Activated CD4-positive, alpha-beta T cell treated with anti-CD3 and anti-CD28 coated beads for 4 hours (primary cell): ENCODE results near the gene ZNF516.

Experiments used
- DNase-seq, 2 donors: peaks; one replicate each; pipeline ENCODE4 v3.0.0-alpha.2; 2020

ZNF516 gene

GRCh38 chr18:76434452-76434851, 60.6 kb downstream of the ZNF516 start:
- no peak for DNase-seq

- DNase-seq: no peak
Observed at GRCh38 chr18:76433788-76434187, 61.3 kb downstream of the ZNF516 start.

- DNase-seq: no peak
Observed at GRCh38 chr18:76432970-76433767, 61.9 kb downstream of the ZNF516 start.

- no peak for DNase-seq
Observed at GRCh38 chr18:76432274-76432755, 62.7 kb downstream of the ZNF516 start.

GRCh38 chr18:76431437-76432273, 63.4 kb downstream of the ZNF516 start:
- DNase-seq: no peak

GRCh38 chr18:76430636-76431035, 64.4 kb downstream of the ZNF516 start:
- no peak for DNase-seq

GRCh38 chr18:76429262-76430126, 65.5 kb downstream of the ZNF516 start:
- DNase-seq: no peak

- no peak for DNase-seq
Observed at GRCh38 chr18:76428396-76429261, 66.4 kb downstream of the ZNF516 start.

GRCh38 chr18:76426737-76427305, 68.2 kb downstream of the ZNF516 start:
- no peak for DNase-seq

- DNase-seq: no peak
Observed at GRCh38 chr18:76425146-76426131, 69.6 kb downstream of the ZNF516 start.

GRCh38 chr18:76422838-76423237, 72.2 kb downstream of the ZNF516 start:
- DNase-seq: no peak

GRCh38 chr18:76422121-76422520, 72.9 kb downstream of the ZNF516 start:
- no peak for DNase-seq

GRCh38 chr18:76421685-76422078, 73.4 kb downstream of the ZNF516 start:
- no peak for DNase-seq

- DNase-seq: no peak
Observed at GRCh38 chr18:76420898-76421684, 74.0 kb downstream of the ZNF516 start.

- DNase-seq: no peak
Observed at GRCh38 chr18:76419811-76420210, 75.2 kb downstream of the ZNF516 start.

GRCh38 chr18:76416911-76417310, 78.1 kb downstream of the ZNF516 start:
- DNase-seq: no peak

- DNase-seq: no peak
Observed at GRCh38 chr18:76414936-76415621, 80.0 kb downstream of the ZNF516 start.

- DNase-seq: no peak
Observed at GRCh38 chr18:76412818-76413565, 82.0 kb downstream of the ZNF516 start.
